ENCODE results near the gene ULBP1. TPM values are rescaled to one million over a fixed set of nuclear protein-coding genes. Genes with fewer than 3 reads are reported as not detected.

The ULBP1 gene, protein sequence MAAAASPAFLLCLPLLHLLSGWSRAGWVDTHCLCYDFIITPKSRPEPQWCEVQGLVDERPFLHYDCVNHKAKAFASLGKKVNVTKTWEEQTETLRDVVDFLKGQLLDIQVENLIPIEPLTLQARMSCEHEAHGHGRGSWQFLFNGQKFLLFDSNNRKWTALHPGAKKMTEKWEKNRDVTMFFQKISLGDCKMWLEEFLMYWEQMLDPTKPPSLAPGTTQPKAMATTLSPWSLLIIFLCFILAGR
- total RNA-seq (2022; extraction: Qiagen RNA extraction) = 0.57 to 1.0 TPM (median 0.75 TPM) in 5 replicates

DNA sequence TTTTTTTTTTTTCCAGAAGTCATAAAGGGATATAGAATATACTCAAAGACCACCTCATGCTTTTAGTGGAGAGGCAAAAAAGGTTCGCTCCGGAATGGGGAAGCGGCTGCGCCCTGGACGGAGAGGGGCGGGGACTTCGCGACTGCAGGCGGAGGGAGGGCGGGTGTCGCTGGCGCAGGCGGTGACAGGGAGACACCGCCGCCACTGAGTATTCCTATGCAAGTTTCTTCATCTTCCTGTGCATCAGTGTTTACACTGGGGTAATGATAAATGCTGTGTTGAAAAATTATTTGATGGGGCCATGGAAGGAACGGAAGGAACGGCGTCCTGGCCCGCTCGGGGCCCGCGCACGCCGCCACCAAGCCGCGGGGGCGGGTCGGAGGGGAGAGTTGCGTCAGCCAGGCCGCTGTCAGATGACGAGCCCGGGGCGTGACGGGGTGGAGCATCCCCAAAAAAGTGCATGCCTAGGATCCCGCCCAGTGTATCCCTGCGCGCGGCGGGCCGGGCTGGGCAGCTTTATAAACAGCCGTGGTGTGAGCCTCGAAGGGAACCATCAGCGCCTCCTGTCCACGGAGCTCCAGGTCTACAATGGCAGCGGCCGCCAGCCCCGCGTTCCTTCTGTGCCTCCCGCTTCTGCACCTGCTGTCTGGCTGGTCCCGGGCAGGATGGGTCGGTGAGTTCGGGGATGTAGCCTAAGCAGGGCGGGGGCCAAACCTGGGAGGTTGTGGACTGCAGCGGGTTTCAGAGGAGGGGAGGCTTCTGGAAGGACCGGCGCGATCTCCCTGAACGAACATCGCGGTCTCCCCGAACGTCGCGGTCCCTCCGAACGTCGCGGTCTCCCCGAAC lies at the start of gene ULBP1:
Gene ULBP1, plus strand, starts transcription at position 482 of the 846 bp plus-strand sequence. Its CDS starts 107 bp downstream, at position 589.

DNA sequence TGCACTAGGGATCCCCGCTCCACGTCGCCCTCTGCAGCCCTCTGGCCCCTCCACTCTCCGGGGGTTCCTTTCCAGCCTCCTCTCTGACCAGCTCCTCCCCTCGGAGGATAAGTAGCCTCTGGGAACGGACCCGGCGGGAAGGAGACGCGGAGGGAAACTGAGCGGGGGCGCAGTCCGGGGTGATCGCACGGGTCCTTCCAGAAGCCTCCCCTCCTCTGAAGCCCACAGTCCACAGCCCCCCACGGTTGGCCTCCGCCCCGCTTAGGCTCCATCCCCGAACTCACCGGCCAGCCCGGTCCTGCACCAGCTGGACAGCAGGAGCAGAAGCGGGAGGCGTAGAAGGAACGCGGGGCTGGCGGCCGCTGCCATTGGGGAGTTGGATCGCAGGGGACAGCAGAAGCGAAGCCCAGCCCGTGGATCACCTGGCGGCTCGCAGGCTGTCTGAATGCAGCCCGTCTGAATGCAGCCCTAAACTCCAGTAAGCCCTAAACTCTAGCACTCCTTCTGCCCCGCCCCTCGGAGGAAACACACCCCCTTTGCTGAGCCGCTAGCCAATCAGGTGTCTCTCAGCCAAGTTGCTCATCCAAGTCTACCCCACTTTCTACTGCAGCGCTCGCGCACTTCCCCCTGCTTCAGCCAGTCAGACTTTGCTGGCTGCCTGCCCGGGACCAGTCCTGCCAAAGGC lies 41.0 kb upstream of the ULBP1 start, which contains the start of gene RAET1G:
Gene RAET1G, minus strand, starts transcription at position 480 of the 685 bp plus-strand sequence. Its CDS starts 111 bp downstream, at position 369.

DNA sequence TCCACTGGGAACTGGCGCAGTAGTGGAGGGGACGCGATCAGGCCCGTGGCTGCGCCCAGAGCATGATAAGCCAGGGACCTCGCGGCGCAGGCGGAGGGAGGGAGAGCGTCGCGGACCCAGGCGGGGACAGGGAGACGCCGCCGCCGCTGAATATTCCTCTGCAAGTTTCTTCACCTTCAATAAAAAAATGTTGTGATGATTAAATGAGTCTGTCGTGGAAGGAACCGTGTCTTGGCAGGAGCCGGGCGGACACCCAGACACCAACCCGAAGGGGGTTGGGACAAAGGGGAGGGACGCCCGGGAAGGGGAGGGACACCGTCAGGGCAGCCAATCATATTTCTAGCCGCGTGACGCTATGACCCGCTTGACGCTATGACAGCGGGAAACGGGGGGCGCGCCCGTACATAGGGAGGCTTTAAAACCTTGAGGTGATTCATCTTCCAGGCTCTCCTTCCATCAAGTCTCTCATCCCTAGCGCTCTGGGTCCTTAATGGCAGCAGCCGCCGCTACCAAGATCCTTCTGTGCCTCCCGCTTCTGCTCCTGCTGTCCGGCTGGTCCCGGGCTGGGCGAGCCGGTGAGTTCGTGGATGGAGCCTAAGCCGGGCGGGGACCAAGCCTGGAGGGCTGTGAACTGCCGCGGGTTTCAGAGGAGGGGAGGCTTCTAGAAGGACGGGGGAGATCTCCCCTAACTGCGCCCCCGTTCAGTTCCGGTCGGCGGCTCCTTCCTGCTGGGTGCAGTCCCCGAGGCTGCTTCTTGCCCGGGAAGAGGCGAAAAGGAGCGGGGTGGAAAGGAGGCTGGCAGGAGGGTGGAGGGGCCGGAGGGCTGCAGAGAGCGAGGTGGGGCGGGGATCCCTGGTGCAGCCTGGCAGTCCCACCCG lies 21.9 kb upstream of the ULBP1 start, which contains the start of gene ULBP2:
Gene ULBP2, plus strand, starts transcription at position 432 of the 878 bp plus-strand sequence. Its CDS starts 59 bp downstream, at position 491.

Other genes starting within 250 kb of the ULBP1 start
- gene LATS1, start 245.8 kb upstream of the ULBP1 start, total RNA-seq (2022; extraction: Qiagen RNA extraction) = 5.8 to 9.1 TPM (median 7.6 TPM) in 5 replicates
- 12.3 to 15.6 TPM (median 14.4 TPM) in 5 replicates for gene NUP43, start 217.4 kb upstream of the ULBP1 start, total RNA-seq (2022; extraction: Qiagen RNA extraction)
- gene PCMT1, start 214.2 kb upstream of the ULBP1 start, total RNA-seq (2022; extraction: Qiagen RNA extraction) = 85.4 to 103 TPM (median 86.9 TPM) in 5 replicates
- 26.8 to 39.2 TPM (median 36.5 TPM) in 5 replicates for gene LRP11, start 99.6 kb upstream of the ULBP1 start, total RNA-seq (2022; extraction: Qiagen RNA extraction)
- 1.8 to 3.5 TPM (median 3.1 TPM) in 5 replicates for gene RAET1E, start 65.8 kb upstream of the ULBP1 start, total RNA-seq (2022; extraction: Qiagen RNA extraction)
- gene RAET1G, start 40.8 kb upstream of the ULBP1 start, total RNA-seq (2022; extraction: Qiagen RNA extraction) = 6.8 to 11.2 TPM (median 9.3 TPM) in 5 replicates
- gene ULBP2, start 21.9 kb upstream of the ULBP1 start, total RNA-seq (2022; extraction: Qiagen RNA extraction) = 2.9 to 3.9 TPM (median 3.4 TPM) in 5 replicates
- gene RAET1L, start 61.6 kb downstream of the ULBP1 start, total RNA-seq (2022; extraction: Qiagen RNA extraction) = 0.26 to 0.55 TPM (median 0.41 TPM) in 5 replicates
- gene ULBP3, start 105.2 kb downstream of the ULBP1 start, total RNA-seq (2022; extraction: Qiagen RNA extraction) = 3.7 to 4.2 TPM (median 3.7 TPM) in 5 replicates
- 1.7 to 3.2 TPM (median 2.4 TPM) in 5 replicates for gene PPP1R14C, start 179.1 kb downstream of the ULBP1 start, total RNA-seq (2022; extraction: Qiagen RNA extraction)

All from A549 treated with Mapracorat at 1 μM for 4 hours (cell line).